Esophagus muscularis mucosa (tissue), 4 donors: Measurements from ENCODE around the gene ZC3H6.

ENCODE experiments used
- CTCF ChIP-seq, 3 experiments: fragments of 200-600 bp in 2 of 3; fragments of 450-650 bp in 1 of 3; sonication (generic) in 2 of 3; IDR thresholded peaks; one replicate each; pipeline ENCODE4 v1.5.1; 2017 to 2019; ENCODE audit warnings: antibody characterized with exemption in 3 of 3, mild to moderate bottlenecking in 2 of 3, moderate library complexity in 1 of 3
- EP300 ChIP-seq: sonication (generic); formaldehyde crosslinking; IDR thresholded peaks from one replicate; pipeline ENCODE4 v1.6.1; 2017; ENCODE audit warnings: antibody characterized with exemption
- POLR2A ChIP-seq: fragments of 450-650 bp; IDR thresholded peaks from one replicate; pipeline ENCODE4 v1.6.1; 2017; ENCODE audit warnings: antibody characterized with exemption, moderate library complexity, mild to moderate bottlenecking, low read depth
- POLR2AphosphoS5 ChIP-seq, 2 donors: sonication (generic); formaldehyde crosslinking; IDR thresholded peaks; one replicate each; pipeline ENCODE4 v1.6.1; 2017; ENCODE audit warnings: antibody characterized with exemption in 2 of 2

GRCh38 chr2:112230371-112230770, 45.0 kb upstream of the ZC3H6 start:
- TF ChIP-seq CTCF (IDR thresholded peaks at IDR 0.05) (no peak), POLR2A (no peak), EP300 (no peak), POLR2AphosphoS5 (IDR thresholded peaks at IDR 0.05) (no peak)
